Ishikawa (cell line): ENCODE data around the gene NSG1.

Experiments
- CEBPB ChIP-seq: IDR thresholded peaks from 2 replicates; pipeline ENCODE4 v1.6.1; 2012
- CREB1 ChIP-seq: IDR thresholded peaks from 2 replicates; pipeline ENCODE4 v1.6.1; 2012; ENCODE audit warnings: low read depth
- EGR1 ChIP-seq: IDR thresholded peaks from 2 replicates; pipeline ENCODE4 v1.6.1; 2012
- EP300 ChIP-seq: IDR thresholded peaks from 2 replicates; pipeline ENCODE4 v1.6.1; 2012; ENCODE audit warnings: borderline replicate concordance
- FOXM1 ChIP-seq: IDR thresholded peaks from 2 replicates; pipeline ENCODE4 v1.6.1; 2012; ENCODE audit warnings: low read depth, borderline replicate concordance
- NFIC ChIP-seq: IDR thresholded peaks from 2 replicates; pipeline ENCODE4 v1.6.1; 2012
- RAD21 ChIP-seq: IDR thresholded peaks from 2 replicates; pipeline ENCODE4 v1.6.1; 2012; ENCODE audit warnings: low read depth
- TAF1 ChIP-seq: IDR thresholded peaks from 2 replicates; pipeline ENCODE4 v1.6.1; 2012; ENCODE audit warnings: low read depth, mild to moderate bottlenecking
- TCF12 ChIP-seq: IDR thresholded peaks from 2 replicates; pipeline ENCODE4 v1.6.1; 2012; ENCODE audit warnings: low read depth
- TEAD4 ChIP-seq: IDR thresholded peaks from 2 replicates; pipeline ENCODE4 v1.6.1; 2012
- YY1 ChIP-seq: IDR thresholded peaks from 2 replicates; pipeline ENCODE4 v1.6.1; 2012; ENCODE audit warnings: low read depth
- ZBTB7A ChIP-seq: IDR thresholded peaks from 2 replicates; pipeline ENCODE4 v1.6.1; 2012; ENCODE audit warnings: low read depth
- TF ChIP-seq, protein P1 (sequence below): IDR thresholded peaks from 2 replicates; pipeline ENCODE4 v1.6.1; 2012; ENCODE audit warnings: low read depth, mild to moderate bottlenecking
- TF ChIP-seq, protein P2 (sequence below): IDR thresholded peaks from 2 replicates; pipeline ENCODE4 v1.6.1; 2012
- TF ChIP-seq, protein P3 (sequence below): IDR thresholded peaks from 2 replicates; pipeline ENCODE4 v1.6.1; 2012

The NSG1 gene

DNA sequence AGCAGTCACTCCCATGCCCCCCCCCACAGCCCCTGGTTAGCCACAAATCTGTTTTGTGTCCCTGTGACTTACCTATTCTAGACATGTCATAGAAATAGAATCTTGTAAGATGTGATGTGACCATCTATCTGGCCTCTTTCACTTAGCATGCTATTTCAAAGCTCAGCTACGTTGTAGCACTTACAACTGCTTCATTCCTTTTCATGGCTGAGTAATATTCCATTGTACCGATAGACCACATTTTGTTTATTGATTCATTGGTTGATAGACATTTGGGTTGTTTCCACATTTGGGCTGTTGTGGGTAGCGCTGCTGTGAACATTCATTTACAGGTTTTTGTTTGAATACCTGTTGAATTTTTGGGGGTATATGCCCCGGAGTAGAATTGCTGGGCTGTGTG lies 11.5 kb downstream of the NSG1 start:
- TF ChIP-seq CEBPB (no peak), NFIC (no peak), YY1 (no peak), TAF1 (no peak), EGR1 (no peak), RAD21 (no peak), TEAD4 (no peak), FOXM1 (no peak), CREB1 (no peak), EP300 (no peak), ZBTB7A (no peak)
- TF ChIP-seq, protein P1, sequence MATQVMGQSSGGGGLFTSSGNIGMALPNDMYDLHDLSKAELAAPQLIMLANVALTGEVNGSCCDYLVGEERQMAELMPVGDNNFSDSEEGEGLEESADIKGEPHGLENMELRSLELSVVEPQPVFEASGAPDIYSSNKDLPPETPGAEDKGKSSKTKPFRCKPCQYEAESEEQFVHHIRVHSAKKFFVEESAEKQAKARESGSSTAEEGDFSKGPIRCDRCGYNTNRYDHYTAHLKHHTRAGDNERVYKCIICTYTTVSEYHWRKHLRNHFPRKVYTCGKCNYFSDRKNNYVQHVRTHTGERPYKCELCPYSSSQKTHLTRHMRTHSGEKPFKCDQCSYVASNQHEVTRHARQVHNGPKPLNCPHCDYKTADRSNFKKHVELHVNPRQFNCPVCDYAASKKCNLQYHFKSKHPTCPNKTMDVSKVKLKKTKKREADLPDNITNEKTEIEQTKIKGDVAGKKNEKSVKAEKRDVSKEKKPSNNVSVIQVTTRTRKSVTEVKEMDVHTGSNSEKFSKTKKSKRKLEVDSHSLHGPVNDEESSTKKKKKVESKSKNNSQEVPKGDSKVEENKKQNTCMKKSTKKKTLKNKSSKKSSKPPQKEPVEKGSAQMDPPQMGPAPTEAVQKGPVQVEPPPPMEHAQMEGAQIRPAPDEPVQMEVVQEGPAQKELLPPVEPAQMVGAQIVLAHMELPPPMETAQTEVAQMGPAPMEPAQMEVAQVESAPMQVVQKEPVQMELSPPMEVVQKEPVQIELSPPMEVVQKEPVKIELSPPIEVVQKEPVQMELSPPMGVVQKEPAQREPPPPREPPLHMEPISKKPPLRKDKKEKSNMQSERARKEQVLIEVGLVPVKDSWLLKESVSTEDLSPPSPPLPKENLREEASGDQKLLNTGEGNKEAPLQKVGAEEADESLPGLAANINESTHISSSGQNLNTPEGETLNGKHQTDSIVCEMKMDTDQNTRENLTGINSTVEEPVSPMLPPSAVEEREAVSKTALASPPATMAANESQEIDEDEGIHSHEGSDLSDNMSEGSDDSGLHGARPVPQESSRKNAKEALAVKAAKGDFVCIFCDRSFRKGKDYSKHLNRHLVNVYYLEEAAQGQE, result no peak
- TF ChIP-seq, protein P2, sequence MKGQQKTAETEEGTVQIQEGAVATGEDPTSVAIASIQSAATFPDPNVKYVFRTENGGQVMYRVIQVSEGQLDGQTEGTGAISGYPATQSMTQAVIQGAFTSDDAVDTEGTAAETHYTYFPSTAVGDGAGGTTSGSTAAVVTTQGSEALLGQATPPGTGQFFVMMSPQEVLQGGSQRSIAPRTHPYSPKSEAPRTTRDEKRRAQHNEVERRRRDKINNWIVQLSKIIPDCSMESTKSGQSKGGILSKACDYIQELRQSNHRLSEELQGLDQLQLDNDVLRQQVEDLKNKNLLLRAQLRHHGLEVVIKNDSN, result no peak
- TF ChIP-seq, protein P3, sequence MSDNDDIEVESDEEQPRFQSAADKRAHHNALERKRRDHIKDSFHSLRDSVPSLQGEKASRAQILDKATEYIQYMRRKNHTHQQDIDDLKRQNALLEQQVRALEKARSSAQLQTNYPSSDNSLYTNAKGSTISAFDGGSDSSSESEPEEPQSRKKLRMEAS, result no peak

DNA sequence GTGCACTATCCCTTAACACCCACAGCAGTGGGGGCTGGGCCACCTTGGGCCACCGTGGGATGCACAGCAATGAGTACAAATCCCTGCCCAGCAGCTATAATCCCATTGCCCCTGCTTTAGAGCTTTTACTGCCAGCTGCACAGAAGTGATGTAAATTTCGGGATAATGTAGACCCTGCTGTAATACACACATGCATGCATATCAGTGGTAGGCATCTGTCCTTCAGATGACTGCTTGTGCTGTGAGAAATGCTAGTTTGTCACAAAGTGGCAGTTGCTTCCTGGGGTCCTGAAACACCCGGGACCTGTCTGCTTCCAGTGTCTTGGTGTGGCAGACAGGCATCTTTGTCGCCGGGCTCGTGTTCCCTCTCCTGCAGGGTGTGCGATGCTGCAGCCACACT lies 14.1 kb downstream of the NSG1 start:
- TF ChIP-seq ZBTB7A, result no peak

DNA sequence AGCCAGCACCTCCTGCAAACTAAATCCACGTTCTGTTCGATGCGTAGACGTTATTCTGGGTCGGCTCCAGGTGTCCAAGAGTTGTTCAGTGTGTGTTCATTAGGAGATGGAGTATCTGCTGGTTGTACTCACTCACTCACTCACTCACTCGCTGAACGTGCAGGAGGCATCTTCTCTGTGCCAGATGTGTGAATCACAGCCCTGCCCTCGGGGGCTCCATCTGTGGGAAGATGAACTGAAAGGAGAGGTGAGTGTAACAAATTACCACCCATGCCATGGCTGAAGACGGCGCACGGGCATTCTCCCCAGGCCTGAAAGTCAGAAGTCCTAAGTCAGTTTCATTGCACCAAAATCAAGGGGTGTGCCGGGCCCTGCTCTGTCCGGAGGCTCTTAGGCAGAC lies 16.1 kb downstream of the NSG1 start:
- TF ChIP-seq FOXM1, result no peak
- TF ChIP-seq NFIC, result no peak
- no peak for TF ChIP-seq ZBTB7A
- TF ChIP-seq TCF12, result no peak
- TF ChIP-seq RAD21, result no peak
- TF ChIP-seq, protein P2, result no peak
- TF ChIP-seq, protein P3, result no peak
- TF ChIP-seq, protein P1, result no peak

DNA sequence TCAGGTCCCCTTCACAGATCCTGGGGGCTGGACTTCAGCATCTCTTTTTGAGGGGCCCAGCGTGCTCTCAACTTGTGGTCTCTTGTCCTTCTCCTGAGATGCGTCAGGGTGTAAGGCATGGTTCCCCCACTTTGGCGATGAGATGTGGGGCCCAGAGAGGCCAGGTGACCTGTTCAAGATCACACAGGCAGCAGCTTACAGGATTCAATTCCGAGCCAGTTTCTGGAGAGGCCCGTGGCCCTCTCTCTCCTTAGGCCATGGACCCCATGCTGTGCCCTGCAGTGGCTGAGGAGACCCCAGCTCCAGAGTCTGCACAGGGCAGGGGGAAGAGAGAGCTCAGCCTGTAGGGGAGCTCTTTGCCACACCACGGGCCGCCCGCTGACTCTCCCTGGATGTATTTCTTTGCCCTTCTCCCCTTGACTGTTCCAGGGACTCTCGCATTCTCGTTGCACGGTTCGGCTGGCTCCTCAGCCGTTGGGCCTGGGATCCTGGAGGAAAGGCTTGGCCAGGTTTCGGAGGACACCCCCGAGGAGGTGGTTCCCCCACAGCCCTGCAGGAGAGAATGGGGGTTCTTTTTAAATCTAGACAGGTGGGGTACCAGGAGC lies 18.6 kb downstream of the NSG1 start:
- no peak for TF ChIP-seq EGR1
- no peak for TF ChIP-seq TCF12
- TF ChIP-seq EP300, result no peak
- TF ChIP-seq, protein P2, result no peak
- TF ChIP-seq YY1, result no peak
- no peak for TF ChIP-seq CREB1
- no peak for TF ChIP-seq NFIC
- TF ChIP-seq, protein P3, result no peak
- TF ChIP-seq TAF1, result no peak
- no peak for TF ChIP-seq CEBPB
- TF ChIP-seq TEAD4, result no peak
- TF ChIP-seq FOXM1, result no peak
- TF ChIP-seq, protein P1, result no peak
- no peak for TF ChIP-seq ZBTB7A
- no peak for TF ChIP-seq RAD21
